Glutamatergic neuron (in vitro differentiated cells): Measurements from ENCODE around the gene DNLZ. TPM values are rescaled to one million over a fixed set of nuclear protein-coding genes. Genes with fewer than 3 reads are reported as not detected.
A peak's percentile ranks its signal among the peaks of the same experiment; 100 is the strongest.

Experiments
- DNase-seq: peaks from one replicate; pipeline ENCODE4 v3.0.0; 2022
- H3K27ac Mint-ChIP-seq: one replicate; pipeline ENCODE4 v1.8.0; 2020; ENCODE audit warnings: mild to moderate bottlenecking, mixed read lengths, inconsistent platforms; ENCODE audit not compliant: unreplicated experiment
- H3K27me3 Mint-ChIP-seq: one replicate; pipeline ENCODE4 v1.8.0; 2020; ENCODE audit warnings: mild to moderate bottlenecking, moderate library complexity, mixed read lengths, inconsistent platforms; ENCODE audit not compliant: unreplicated experiment
- H3K36me3 Mint-ChIP-seq: one replicate; pipeline ENCODE4 v1.8.0; 2020; ENCODE audit warnings: mild to moderate bottlenecking, mixed read lengths, inconsistent platforms; ENCODE audit not compliant: unreplicated experiment
- H3K4me1 Mint-ChIP-seq: one replicate; pipeline ENCODE4 v1.8.0; 2020; ENCODE audit warnings: mild to moderate bottlenecking, low read depth, mixed read lengths, inconsistent platforms; ENCODE audit not compliant: unreplicated experiment
- H3K4me3 Mint-ChIP-seq: one replicate; pipeline ENCODE4 v1.8.0; 2020; ENCODE audit warnings: mild to moderate bottlenecking, mixed read lengths, inconsistent platforms; ENCODE audit not compliant: unreplicated experiment
- H3K9me3 Mint-ChIP-seq: one replicate; pipeline ENCODE4 v1.8.0; 2020; ENCODE audit warnings: mild to moderate bottlenecking, moderate library complexity, mixed read lengths, inconsistent platforms; ENCODE audit not compliant: unreplicated experiment
- total RNA-seq: library from RNA; stranded (reverse); fragmentation: NEBNext Ultra II Directional; extraction: Animal tissue kit (Norgen Biotek cat#: 25700); gene quantifications from one replicate; pipeline ENCODE4 v1.2.1, GENCODE V29; 2021; ENCODE audit not compliant: unreplicated experiment
- TF ChIP-seq, protein P1 (sequence below): fragments of 200-600 bp; sonication (generic); IDR thresholded peaks from one replicate; pipeline ENCODE4 v1.5.0; 2021; ENCODE audit not compliant: partially characterized antibody, unreplicated experiment

Gene DNLZ
- total RNA-seq, 1 donor from 2014 or later = 16.5 TPM

DNA sequence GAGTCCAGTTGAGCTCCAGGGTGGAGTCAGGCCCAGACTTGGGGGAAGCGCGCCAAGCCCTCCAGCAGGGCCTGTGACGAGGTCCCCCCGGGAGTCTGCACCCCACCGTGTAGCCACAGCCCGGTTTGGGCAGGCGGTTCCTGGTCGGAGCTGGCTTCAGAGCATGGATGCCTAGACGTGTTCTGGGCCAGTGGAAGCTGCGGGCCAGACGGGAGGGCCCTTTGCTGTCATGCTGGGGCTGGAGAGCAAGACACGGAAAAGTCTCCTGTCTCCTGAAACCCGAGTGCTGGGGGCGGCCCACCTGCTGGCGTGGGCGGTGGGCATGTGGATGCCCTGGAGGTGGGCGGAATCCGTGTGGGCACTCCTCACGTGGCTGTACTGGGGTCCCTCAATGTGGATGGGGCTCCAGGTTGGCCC, 34.3 kb downstream of the DNLZ start:
- peaks cover 8% of the 10 kb centered on the region for H3K4me1 Mint-ChIP-seq

DNA sequence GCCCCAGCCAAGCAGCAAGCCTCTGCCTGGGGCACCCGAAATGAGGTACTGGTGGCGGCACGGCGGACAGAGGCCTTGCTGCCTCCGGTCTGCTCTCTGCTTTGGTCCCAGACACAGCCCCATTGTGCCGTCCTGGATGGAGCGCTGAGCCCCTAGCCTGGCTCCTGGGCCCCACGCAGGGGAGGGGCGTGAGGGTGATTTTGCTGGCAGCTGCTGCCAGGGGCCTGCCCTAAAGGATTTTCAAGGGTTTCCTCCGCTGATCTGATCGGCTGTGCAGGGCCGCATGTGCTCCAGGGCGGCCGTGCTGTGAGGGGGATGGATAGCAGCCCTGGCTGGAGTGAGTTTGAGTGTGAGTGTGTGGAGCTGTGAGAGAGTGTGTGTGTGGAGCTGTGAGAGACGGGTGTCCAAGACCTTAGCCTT, 34.9 kb downstream of the DNLZ start:
- peaks cover 1% of the 10 kb centered on the region for H3K9me3 Mint-ChIP-seq
- peak overlapping the region; percentile 85 for H3K27ac Mint-ChIP-seq
- H3K27me3 Mint-ChIP-seq = peaks cover 10% of the 10 kb centered on the region
- peaks cover 8% of the 10 kb centered on the region for H3K4me1 Mint-ChIP-seq
- no peaks in the 10 kb centered on the region for H3K36me3 Mint-ChIP-seq
- peak; percentile 63 for DNase-seq
- peak overlapping the region; percentile 88 for H3K4me3 Mint-ChIP-seq
- TF ChIP-seq, protein P1, sequence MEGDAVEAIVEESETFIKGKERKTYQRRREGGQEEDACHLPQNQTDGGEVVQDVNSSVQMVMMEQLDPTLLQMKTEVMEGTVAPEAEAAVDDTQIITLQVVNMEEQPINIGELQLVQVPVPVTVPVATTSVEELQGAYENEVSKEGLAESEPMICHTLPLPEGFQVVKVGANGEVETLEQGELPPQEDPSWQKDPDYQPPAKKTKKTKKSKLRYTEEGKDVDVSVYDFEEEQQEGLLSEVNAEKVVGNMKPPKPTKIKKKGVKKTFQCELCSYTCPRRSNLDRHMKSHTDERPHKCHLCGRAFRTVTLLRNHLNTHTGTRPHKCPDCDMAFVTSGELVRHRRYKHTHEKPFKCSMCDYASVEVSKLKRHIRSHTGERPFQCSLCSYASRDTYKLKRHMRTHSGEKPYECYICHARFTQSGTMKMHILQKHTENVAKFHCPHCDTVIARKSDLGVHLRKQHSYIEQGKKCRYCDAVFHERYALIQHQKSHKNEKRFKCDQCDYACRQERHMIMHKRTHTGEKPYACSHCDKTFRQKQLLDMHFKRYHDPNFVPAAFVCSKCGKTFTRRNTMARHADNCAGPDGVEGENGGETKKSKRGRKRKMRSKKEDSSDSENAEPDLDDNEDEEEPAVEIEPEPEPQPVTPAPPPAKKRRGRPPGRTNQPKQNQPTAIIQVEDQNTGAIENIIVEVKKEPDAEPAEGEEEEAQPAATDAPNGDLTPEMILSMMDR = no peak

More for the DNA sequence above, 34.3 kb downstream of the DNLZ start:
- peaks cover 1% of the 10 kb centered on the region for H3K9me3 Mint-ChIP-seq
- no peak overlapping the region for H3K27ac Mint-ChIP-seq
- no peak for DNase-seq
- peak overlapping the region; percentile 88 for H3K4me3 Mint-ChIP-seq
- TF ChIP-seq, protein P1 = no peak
- peaks cover 6% of the 10 kb centered on the region for H3K27me3 Mint-ChIP-seq
- H3K36me3 Mint-ChIP-seq = no peaks in the 10 kb centered on the region

DNA sequence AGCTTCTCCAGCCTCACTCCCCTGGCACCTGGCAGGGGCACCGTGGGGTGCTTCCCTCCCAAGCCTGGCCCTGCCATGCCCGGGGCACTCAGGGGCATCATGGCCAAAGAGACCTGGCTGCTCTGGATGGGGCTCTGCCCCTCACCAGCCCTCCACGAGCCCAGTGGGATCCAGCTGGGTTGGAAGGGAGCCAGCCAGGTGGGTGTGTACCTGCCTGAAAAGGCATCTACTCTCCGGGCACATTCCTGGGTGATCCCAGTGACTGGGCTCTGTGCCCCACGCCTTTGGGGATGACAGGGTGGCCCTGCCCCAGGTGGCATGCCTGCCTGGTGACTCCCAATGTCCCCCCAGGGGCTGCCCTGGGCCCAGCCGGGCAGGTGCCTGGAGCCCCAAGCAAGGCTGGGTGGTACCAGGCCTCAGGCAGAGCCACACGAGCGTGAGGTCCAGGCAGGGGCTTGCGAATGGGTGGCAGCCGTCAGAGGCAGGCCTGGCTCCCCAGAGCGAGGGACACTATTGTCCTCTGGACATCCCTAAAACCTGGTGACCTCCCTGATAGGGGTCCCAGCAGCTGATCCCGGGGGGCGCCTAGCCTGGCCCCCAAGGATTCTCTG, 35.4 kb downstream of the DNLZ start:
- Mint-ChIP-seq H3K27me3 (peaks cover 14% of the 10 kb centered on the region), H3K4me3 (peak overlapping the region; percentile 88), H3K4me1 (peaks cover 11% of the 10 kb centered on the region), H3K9me3 (peaks cover 3% of the 10 kb centered on the region), H3K36me3 (no peaks in the 10 kb centered on the region), H3K27ac (peak overlapping the region; percentile 85)
- no peak for DNase-seq
- TF ChIP-seq, protein P1 = no peak

DNA sequence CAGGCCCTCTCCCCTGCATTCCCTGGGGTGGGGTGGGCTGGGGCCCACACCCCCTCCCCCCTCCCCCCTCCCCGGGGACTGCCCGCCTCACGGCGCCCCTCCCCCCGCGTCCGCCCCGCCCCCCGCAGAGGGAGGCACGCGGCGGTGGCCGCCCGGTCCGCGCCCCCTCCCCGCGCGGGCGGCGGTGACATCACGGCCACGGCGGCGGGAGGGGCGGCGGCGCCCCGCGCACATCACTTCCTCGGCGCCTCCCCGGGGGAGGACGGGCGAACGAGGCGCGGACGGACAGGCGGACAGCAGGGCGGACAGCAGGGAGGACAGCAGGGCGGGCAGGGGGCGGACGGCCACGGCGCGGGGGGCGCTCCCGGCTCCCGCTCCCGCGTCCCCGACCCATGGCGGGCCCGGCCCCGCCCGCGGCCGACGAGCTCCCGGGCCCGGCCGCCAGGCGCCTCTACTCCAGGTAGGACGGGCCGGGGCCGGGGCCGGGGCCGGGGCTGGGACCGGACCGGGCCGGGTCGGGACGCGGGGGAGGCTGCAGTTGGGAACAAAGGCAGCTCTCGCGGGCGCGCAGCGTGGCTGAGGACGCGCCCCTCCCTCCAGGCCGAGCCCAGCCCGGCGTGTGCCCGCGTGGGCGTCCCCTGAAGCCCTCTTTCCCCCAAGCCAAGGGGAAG, 36.1 kb downstream of the DNLZ start, which contains the start of gene GPSM1:
Gene GPSM1, plus strand, starts transcription at position 236 of the 671 bp plus-strand sequence. Its CDS starts 157 bp downstream, at position 393.
- H3K27ac Mint-ChIP-seq = no peak within 1 kb of the TSS
- no peaks in the 10 kb centered on the region for H3K36me3 Mint-ChIP-seq
- DNase-seq = peak; percentile 64
- peaks cover 11% of the 10 kb centered on the region for H3K4me1 Mint-ChIP-seq
- TF ChIP-seq, protein P1 = no peak
- peaks cover 12% of the 10 kb centered on the region for H3K27me3 Mint-ChIP-seq
- H3K4me3 Mint-ChIP-seq = peak within 1 kb of the TSS; percentile 88
- H3K9me3 Mint-ChIP-seq = peaks cover 3% of the 10 kb centered on the region
